ENCODE measurements around the gene ATP10B. TPM values are rescaled to one million over a fixed set of nuclear protein-coding genes. Genes with fewer than 3 reads are reported as not detected.

Gene ATP10B
- total RNA-seq, 1 experiment from 2014 or later, result not detected

GRCh38 chr5:160635046-160635445 lies 217.0 kb downstream of the ATP10B start:
- Histone ChIP-seq H3K27me3 (ENCODE audit: control insufficient read depth, insufficient read depth, low read length) (no peaks in the 10 kb centered on the region), H3K36me3 (ENCODE audit: control insufficient read depth, insufficient read depth, low read length) (no peaks in the 10 kb centered on the region), H3K9me3 (ENCODE audit: control insufficient read depth, insufficient read depth, low read depth, low read length) (no peaks in the 10 kb centered on the region), H3K4me1 (ENCODE audit: control insufficient read depth, insufficient read depth, low read length) (no peaks in the 10 kb centered on the region), H3K27ac (ENCODE audit: low read length) (no peak overlapping the region), H3K4me3 (ENCODE audit: low read depth in 2 of 2, low read length in 2 of 2) (no peak overlapping the region)
- DNase-seq (ENCODE audit: low read depth, low spot score) (no peak), ATAC-seq (no peak)
- TF ChIP-seq CTCF (IDR thresholded peaks at IDR 0.05) (no peak), SIN3A (IDR thresholded peaks at IDR 0.05; ENCODE audit: borderline replicate concordance, insufficient read depth, low read depth, low read length) (no peak), POLR2AphosphoS5 (IDR thresholded peaks at IDR 0.05; ENCODE audit: low read depth, low read length) (no peak), TCF7L2 (IDR thresholded peaks at IDR 0.05; ENCODE audit: low read depth, low read length) (no peak), REST (IDR thresholded peaks at IDR 0.05; ENCODE audit: insufficient read depth in 1 of 2, low read depth in 2 of 2, low read length in 1 of 2) (no peak)
- ChIA-PET POLR2A (no interaction called here), CTCF (no interaction called here)
- BruUV-seq (replicated peaks), result no TSS peak
- in situ Hi-C loops (cut with HindIII; ENCODE audit: low pct_unique_long_range_greater_than_20kb, low sequenced_read_pairs) (no loop called here), intact Hi-C loops (cut with micrococcal nuclease; ENCODE audit: unreplicated experiment) (no loop called here)

DNA sequence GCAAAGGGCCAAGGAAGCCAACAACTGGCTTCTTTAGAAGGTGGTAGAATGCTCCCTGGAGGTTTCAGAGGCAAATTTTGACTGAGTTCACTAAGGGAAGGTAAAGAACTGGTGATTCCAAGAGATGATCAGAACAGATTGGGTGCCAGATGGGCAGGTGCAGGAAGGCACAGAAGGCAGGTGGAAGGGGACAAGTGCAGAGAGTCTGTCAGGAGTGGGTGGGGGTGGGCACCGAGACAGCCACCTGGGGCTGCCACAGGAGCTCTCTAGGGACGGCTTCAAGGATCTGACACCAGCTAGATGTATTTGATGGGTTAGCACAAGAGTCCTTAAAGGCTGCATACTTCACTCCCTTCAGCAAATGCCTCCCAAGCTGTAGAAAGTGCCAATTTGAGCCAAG lies 223.0 kb downstream of the ATP10B start:
- intact Hi-C loops (cut with micrococcal nuclease; ENCODE audit: unreplicated experiment) (no loop called here), in situ Hi-C loops (cut with HindIII; ENCODE audit: low pct_unique_long_range_greater_than_20kb, low sequenced_read_pairs) (no loop called here)
- Histone ChIP-seq H3K36me3 (ENCODE audit: control insufficient read depth, insufficient read depth, low read length) (no peaks in the 10 kb centered on the region), H3K4me1 (ENCODE audit: control insufficient read depth, insufficient read depth, low read length) (no peaks in the 10 kb centered on the region), H3K27ac (ENCODE audit: low read length) (no peak overlapping the region), H3K9me3 (ENCODE audit: control insufficient read depth, insufficient read depth, low read depth, low read length) (no peaks in the 10 kb centered on the region), H3K27me3 (ENCODE audit: control insufficient read depth, insufficient read depth, low read length) (no peaks in the 10 kb centered on the region), H3K4me3 (ENCODE audit: low read depth in 2 of 2, low read length in 2 of 2) (no peak overlapping the region)
- ChIA-PET POLR2A (no interaction called here), CTCF (no interaction called here)
- no TSS peak for BruUV-seq (replicated peaks)
- no peak for DNase-seq (ENCODE audit: low read depth, low spot score)
- ATAC-seq, result no peak
- TF ChIP-seq TCF7L2 (IDR thresholded peaks at IDR 0.05; ENCODE audit: low read depth, low read length) (no peak), SIN3A (IDR thresholded peaks at IDR 0.05; ENCODE audit: borderline replicate concordance, insufficient read depth, low read depth, low read length) (no peak), POLR2AphosphoS5 (IDR thresholded peaks at IDR 0.05; ENCODE audit: low read depth, low read length) (no peak), CTCF (IDR thresholded peaks at IDR 0.05) (no peak), REST (IDR thresholded peaks at IDR 0.05; ENCODE audit: insufficient read depth in 1 of 2, low read depth in 2 of 2, low read length in 1 of 2) (no peak)
